GM18502 (cell line): Measurements from ENCODE around the gene NPHP1.
"Not testable (repeated sequence)": the region's sequence is repeated elsewhere in the genome, so short reads cannot be mapped to it uniquely, and the experiment has no call there.

Experiments
- ATAC-seq: cut with Tn5 transposase; IDR thresholded peaks from one replicate; pipeline ENCODE4 v1.9.1; 2021; ENCODE audit warnings: mild to moderate bottlenecking; ENCODE audit not compliant: unreplicated experiment, poor library complexity

The NPHP1 gene

GRCh38 chr2:110083162-110083561, 121.7 kb downstream of the NPHP1 start:
- not testable (repeated sequence) for ATAC-seq

GRCh38 chr2:110078104-110078503, 126.7 kb downstream of the NPHP1 start:
- not testable (repeated sequence) for ATAC-seq

GRCh38 chr2:110075896-110076295, 128.9 kb downstream of the NPHP1 start:
- not testable (repeated sequence) for ATAC-seq
